Measurements from ENCODE around the gene TDRD3. TPM values are rescaled to one million over a fixed set of nuclear protein-coding genes. Genes with fewer than 3 reads are reported as not detected.

The TDRD3 gene
- total RNA-seq, 6 experiments from 2014 or later: 11.5 to 13.3 (median 12.3) TPM

GRCh38 chr13:60584976-60585375, 188.0 kb downstream of the TDRD3 start:
- peak overlapping the region; percentile 49; the same call in 1 of the 2 replicates for H3K27ac Mint-ChIP-seq
- peaks cover 8% of the 10 kb centered on the region for H3K27me3 Mint-ChIP-seq (ENCODE audit: insufficient read depth)
- peaks cover 8% of the 10 kb centered on the region; the same call in 1 of the 2 replicates for H3K9me3 Mint-ChIP-seq
- peak; percentile 26 for DNase-seq
- H3K36me3 Mint-ChIP-seq (ENCODE audit: low read depth): no peaks in the 10 kb centered on the region; the same call in 1 of the 2 replicates
- H3K4me3 Mint-ChIP-seq: peak overlapping the region; percentile 56; the same call in 1 of the 2 replicates
- no peak for TF ChIP-seq CTCF (IDR thresholded peaks at IDR 0.05)
- H3K4me1 Mint-ChIP-seq (ENCODE audit: low read depth): peaks cover 30% of the 10 kb centered on the region

- Mint-ChIP-seq H3K9me3 (no peaks in the 10 kb centered on the region), H3K4me3 (no peak overlapping the region), H3K36me3 (ENCODE audit: low read depth) (no peaks in the 10 kb centered on the region), H3K27me3 (ENCODE audit: insufficient read depth) (peaks cover 20% of the 10 kb centered on the region), H3K27ac (no peak overlapping the region), H3K4me1 (ENCODE audit: low read depth) (no peaks in the 10 kb centered on the region)
- DNase-seq: peak; percentile 1
- no peak for TF ChIP-seq CTCF (IDR thresholded peaks at IDR 0.05)
Measured at GRCh38 chr13:60590800-60591747, 194.1 kb downstream of the TDRD3 start.

- no peak for DNase-seq
- TF ChIP-seq CTCF (IDR thresholded peaks at IDR 0.05): no peak
- no peaks in the 10 kb centered on the region for H3K9me3 Mint-ChIP-seq
- no peaks in the 10 kb centered on the region for H3K4me1 Mint-ChIP-seq (ENCODE audit: low read depth)
- peaks cover 12% of the 10 kb centered on the region for H3K27me3 Mint-ChIP-seq (ENCODE audit: insufficient read depth)
- H3K36me3 Mint-ChIP-seq (ENCODE audit: low read depth): no peaks in the 10 kb centered on the region
- no peak overlapping the region for H3K4me3 Mint-ChIP-seq
- H3K27ac Mint-ChIP-seq: no peak overlapping the region
Measured at GRCh38 chr13:60603049-60603448, 206.0 kb downstream of the TDRD3 start.

GRCh38 chr13:60604058-60604457, 207.0 kb downstream of the TDRD3 start:
- Mint-ChIP-seq H3K36me3 (ENCODE audit: low read depth) (no peaks in the 10 kb centered on the region), H3K9me3 (no peaks in the 10 kb centered on the region), H3K4me3 (no peak overlapping the region), H3K4me1 (ENCODE audit: low read depth) (no peaks in the 10 kb centered on the region), H3K27ac (no peak overlapping the region), H3K27me3 (ENCODE audit: insufficient read depth) (peaks cover 13% of the 10 kb centered on the region)
- no peak for TF ChIP-seq CTCF (IDR thresholded peaks at IDR 0.05)
- DNase-seq: no peak

- Mint-ChIP-seq H3K4me3 (no peak overlapping the region), H3K9me3 (no peaks in the 10 kb centered on the region), H3K4me1 (ENCODE audit: low read depth) (no peaks in the 10 kb centered on the region), H3K27me3 (ENCODE audit: insufficient read depth) (peaks cover 10% of the 10 kb centered on the region), H3K27ac (no peak overlapping the region), H3K36me3 (ENCODE audit: low read depth) (no peaks in the 10 kb centered on the region)
- no peak for TF ChIP-seq CTCF (IDR thresholded peaks at IDR 0.05)
- no peak for DNase-seq
Measured at GRCh38 chr13:60608954-60609353, 211.9 kb downstream of the TDRD3 start.
